Right lobe of liver (tissue), 6 donors: Measurements from ENCODE around the gene EVA1A. TPM values are rescaled to one million over a fixed set of nuclear protein-coding genes. Genes with fewer than 3 reads are reported as not detected.

Experiments used
- ATAC-seq, 4 donors: fragments of 200-7000 bp; cut with Tn5 transposase; one replicate each; pipeline ENCODE4 v1.9.1; 2020; ENCODE audit warnings: mild to moderate bottlenecking in 4 of 4, moderate library complexity in 4 of 4
- DNase-seq, 3 donors: peaks; one replicate each; pipeline ENCODE4 v3.0.0-alpha.2; 2020
- H3K27ac ChIP-seq, 3 donors: fragments of 200-600 bp; one replicate each; pipeline ENCODE4 v1.8.0; 2022
- H3K27me3 ChIP-seq, 2 donors: fragments of 200-600 bp; one replicate each; pipeline ENCODE4 v1.8.0; 2022
- H3K36me3 ChIP-seq, 4 donors: fragments of 200-600 bp; sonication (generic) in 1 of 4; one replicate each; pipeline versions ENCODE4 v1.5.1 to v1.8.0; 2017 to 2022; ENCODE audit warnings: control low read depth in 1 of 4
- H3K4me1 ChIP-seq, 4 donors: fragments of 200-600 bp; sonication (generic) in 1 of 4; one replicate each; pipeline versions ENCODE4 v1.5.1 to v1.8.0; 2017 to 2022; ENCODE audit warnings: control low read depth in 1 of 4
- H3K4me3 ChIP-seq, 3 donors: fragments of 200-600 bp; one replicate each; pipeline ENCODE4 v1.8.0; 2022
- H3K9me3 ChIP-seq, 4 donors: fragments of 200-600 bp; sonication (generic) in 1 of 4; one replicate each; pipeline versions ENCODE4 v1.5.1 to v1.8.0; 2017 to 2022; ENCODE audit warnings: control low read depth in 1 of 4
- CTCF ChIP-seq, 4 donors: fragments of 200-600 bp in 3 of 4; fragments of 450-650 bp in 1 of 4; IDR thresholded peaks; one replicate each; pipeline versions ENCODE4 v1.5.1 to v1.8.0; 2016 to 2022; ENCODE audit warnings: antibody characterized with exemption in 4 of 4, mild to moderate bottlenecking in 2 of 4
- POLR2A ChIP-seq: fragments of 450-650 bp; IDR thresholded peaks from one replicate; pipeline ENCODE4 v1.6.1; 2017; ENCODE audit warnings: antibody characterized with exemption, mild to moderate bottlenecking
- WGBS: methylation state at CpG from one replicate; pipeline ENCODE4 v1.1.6; 2018; ENCODE audit warnings: low coverage, low lambda C conversion rate; ENCODE audit not compliant: insufficient coverage; ENCODE audit errors: missing lambda C conversion rate; 5-methylcytosine and 5-hydroxymethylcytosine counted together
- intact Hi-C, 2 donors: fragments of 100-400 bp; cut with DNase I; formaldehyde crosslinking; loops; one replicate each; pipeline versions ENCODE4 v1.11.2 to v1.14.1; 2022
- total RNA-seq, 6 experiments: library from RNA; depleted of rRNA in 2 of 6; stranded (reverse); fragments of >200 nt in 2 of 6; fragmentation: NEBNext Ultra II Directional in 3 of 6; extraction: Animal tissue kit (Norgen Biotek cat#: 25700) in 3 of 6; gene quantifications; one replicate each; pipeline versions ENCODE4 v1.1.0 to v1.2.4, GENCODE V29; 2016 to 2023
- donor health status: DM: no; HTN: yes; CAD: no.
- donor health status: DM: no; HTN: no; CAD: no.
- donor health status: DM: no; HTN: no; CAD: no.
- donor health status: DM: no; HTN: yes; CAD: no.
- donor health status: DM: no; HTN: yes; CAD: no.

Gene EVA1A
- total RNA-seq, 6 experiments from 2014 or later, result 30.6 to 125 (median 74.5) TPM

GRCh38 chr2:75515584-75516368, 45.0 kb downstream of the EVA1A start:
- DNase-seq (no peak), ATAC-seq (peak in 2 of 4 donors; percentile 1 to 5)
- Histone ChIP-seq H3K4me1 (peaks cover 0 to 34% (median 13%) of the 10 kb centered on the region in 4 donors), H3K9me3 (no peaks in the 10 kb centered on the region), H3K4me3 (peak overlapping the region in 2 of 3 donors; percentile 50 to 55), H3K27me3 (no peaks in the 10 kb centered on the region), H3K36me3 (peaks cover 0 to 14% (median 5%) of the 10 kb centered on the region in 4 donors), H3K27ac (peak overlapping the region; percentile 80 to 95 (median 93))
- TF ChIP-seq POLR2A, result no peak
- TF ChIP-seq CTCF (IDR thresholded peaks at IDR 0.05), result no peak
- intact Hi-C loops, result no loop called here
- WGBS, result 29% methylated on average over 7 of the region's 7 CpGs

- Histone ChIP-seq H3K9me3 (no peaks in the 10 kb centered on the region), H3K4me1 (peaks cover 0 to 24% (median 3%) of the 10 kb centered on the region in 4 donors), H3K27me3 (no peaks in the 10 kb centered on the region), H3K27ac (no peak overlapping the region), H3K4me3 (no peak overlapping the region), H3K36me3 (peaks cover 0 to 14% (median 5%) of the 10 kb centered on the region in 4 donors)
- no peak for TF ChIP-seq POLR2A
- TF ChIP-seq CTCF (IDR thresholded peaks at IDR 0.05), result no peak
- ATAC-seq (no peak), DNase-seq (no peak)
- 85% methylated on average over 4 of the region's 4 CpGs for WGBS
- intact Hi-C loops, result no loop called here
Observed at GRCh38 chr2:75513616-75514170, 47.0 kb downstream of the EVA1A start.

GRCh38 chr2:75512455-75513212, 48.1 kb downstream of the EVA1A start:
- Histone ChIP-seq H3K27me3 (no peaks in the 10 kb centered on the region), H3K36me3 (peaks cover 0 to 14% (median 5%) of the 10 kb centered on the region in 4 donors), H3K4me3 (no peak overlapping the region), H3K27ac (no peak overlapping the region), H3K9me3 (no peaks in the 10 kb centered on the region), H3K4me1 (peaks cover 0 to 24% (median 3%) of the 10 kb centered on the region in 4 donors)
- ATAC-seq (no peak), DNase-seq (no peak)
- intact Hi-C loops, result no loop called here
- TF ChIP-seq CTCF (IDR thresholded peaks at IDR 0.05) (no peak), POLR2A (no peak)

GRCh38 chr2:75506101-75506697, 54.5 kb downstream of the EVA1A start:
- no peaks in the 10 kb centered on the region for H3K27me3 ChIP-seq
- H3K4me3 ChIP-seq, result no peak overlapping the region
- TF ChIP-seq CTCF (IDR thresholded peaks at IDR 0.05) (no peak), POLR2A (no peak)
- intact Hi-C loops, result no loop called here
- peaks cover 0 to 16% (median 8%) of the 10 kb centered on the region in 4 donors for H3K4me1 ChIP-seq
- 60% methylated on average over 1 of the region's 1 CpG for WGBS
- ATAC-seq (peak in 1 of 4 donors; percentile 47), DNase-seq (no peak)
- no peak overlapping the region for H3K27ac ChIP-seq
- H3K36me3 ChIP-seq, result peaks cover 0 to 25% (median 3%) of the 10 kb centered on the region in 4 donors
- no peaks in the 10 kb centered on the region for H3K9me3 ChIP-seq
